Activated CD4-positive, alpha-beta T cell treated with anti-CD3 and anti-CD28 coated beads, Interleukin-2, amount 50 U/mL, for 16 hours (primary cell): ENCODE results near the gene UCKL1.

Source experiments
- DNase-seq: peaks from one replicate; pipeline ENCODE4 v3.0.0-alpha.2; 2020

Gene UCKL1

DNA sequence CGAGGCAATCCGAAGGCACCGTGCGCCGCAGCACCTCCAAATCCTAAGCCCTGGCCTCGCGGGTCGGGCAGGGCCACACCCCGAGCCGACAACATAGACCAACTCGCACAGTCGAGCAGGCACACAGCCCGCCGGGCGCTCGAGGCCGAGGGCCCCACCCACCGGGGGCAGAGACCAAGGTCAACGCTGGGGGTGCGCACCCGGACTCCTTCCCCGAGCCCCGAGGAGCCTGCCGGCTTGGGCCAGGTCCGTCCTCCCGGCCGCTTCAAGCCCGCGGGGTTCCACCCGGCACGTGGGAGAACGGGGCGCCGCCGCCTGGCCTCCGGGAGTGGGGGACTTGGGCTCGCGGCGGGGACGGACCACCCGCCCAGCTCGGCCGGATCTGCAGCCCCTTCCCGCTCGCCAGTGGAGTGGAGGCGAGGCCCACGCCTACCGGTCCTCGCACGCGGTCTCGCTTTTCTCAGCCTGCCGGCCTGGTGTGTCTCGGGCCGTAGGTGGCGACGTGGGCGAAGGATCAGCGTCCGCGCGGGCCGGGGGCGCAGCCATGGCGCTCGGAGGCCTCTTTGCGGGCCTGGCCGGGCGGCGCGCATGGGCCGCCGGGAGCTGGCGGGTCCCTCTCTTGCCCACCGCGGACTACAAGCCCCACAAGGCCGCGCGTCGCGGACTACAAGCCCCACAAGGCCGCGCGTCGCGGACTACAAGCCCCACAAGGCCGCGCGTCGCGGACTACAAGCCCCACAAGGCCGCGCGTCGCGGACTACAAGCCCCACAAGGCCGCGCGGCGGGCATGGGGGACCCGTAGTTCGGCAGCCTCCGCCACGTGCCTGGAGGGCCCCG is at the start of gene UCKL1:
TSS of gene UCKL1 (minus strand) at position 590 of the 837 bp plus-strand sequence. CDS start at position 546, 44 bp downstream.
- DNase-seq = peak; percentile 91

DNA sequence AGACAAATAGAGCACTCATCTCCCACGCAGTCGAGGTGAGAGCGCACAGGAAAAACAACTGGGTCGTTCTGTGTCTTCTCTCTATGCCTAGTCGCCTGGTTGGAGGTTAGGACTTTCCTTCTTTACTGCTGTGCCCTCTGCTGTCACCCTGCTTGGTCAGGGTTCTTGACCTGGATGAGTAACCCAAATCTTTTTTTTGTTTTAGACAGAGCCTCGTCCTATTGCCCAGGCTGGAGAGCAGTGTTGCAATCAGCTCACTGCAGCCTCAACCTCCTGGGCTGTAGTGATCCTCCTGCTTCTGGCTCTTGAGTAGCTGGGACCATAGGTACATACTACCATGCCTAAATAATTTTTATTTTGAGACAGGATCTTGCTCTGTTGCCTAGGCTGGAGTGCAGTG is 49.2 kb upstream of the UCKL1 start:
- no peak for DNase-seq

DNA sequence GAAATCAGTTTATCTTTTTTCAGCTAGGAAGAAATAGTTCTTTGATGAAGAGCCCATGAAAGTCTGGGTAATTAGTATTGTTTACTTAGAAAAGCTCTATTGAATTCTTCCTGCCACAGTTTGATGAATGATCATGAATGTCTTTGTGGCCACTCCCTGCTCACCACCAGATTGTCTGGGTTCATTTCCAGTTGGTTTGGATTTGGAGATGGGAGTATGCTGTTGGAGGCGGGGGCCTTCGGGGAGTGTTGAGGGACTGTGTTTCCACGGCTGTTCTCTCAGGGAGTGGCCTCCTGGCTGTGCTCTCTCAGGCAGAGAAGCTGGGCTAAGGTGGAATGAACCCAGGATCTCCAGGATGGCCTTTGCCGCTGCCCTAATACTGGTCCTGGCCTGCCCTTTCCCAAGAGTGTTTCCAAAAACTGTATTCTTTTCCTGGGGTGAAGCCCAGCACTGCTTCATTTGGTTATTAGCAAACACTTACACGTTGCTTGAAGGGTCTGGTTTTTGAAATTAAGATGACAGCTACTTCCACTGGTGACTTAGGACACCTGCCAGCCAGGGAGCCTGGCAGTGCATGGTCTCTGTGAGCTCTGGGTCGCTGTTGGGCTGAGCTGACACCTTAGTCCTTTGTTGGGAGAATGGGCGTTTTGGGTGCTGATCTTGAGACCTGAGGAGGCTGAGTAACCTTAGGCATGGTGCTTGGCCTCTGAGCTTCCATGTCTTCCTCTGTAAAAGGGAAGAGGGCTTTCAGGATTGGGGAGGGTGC is 47.9 kb upstream of the UCKL1 start:
- no peak for DNase-seq

DNA sequence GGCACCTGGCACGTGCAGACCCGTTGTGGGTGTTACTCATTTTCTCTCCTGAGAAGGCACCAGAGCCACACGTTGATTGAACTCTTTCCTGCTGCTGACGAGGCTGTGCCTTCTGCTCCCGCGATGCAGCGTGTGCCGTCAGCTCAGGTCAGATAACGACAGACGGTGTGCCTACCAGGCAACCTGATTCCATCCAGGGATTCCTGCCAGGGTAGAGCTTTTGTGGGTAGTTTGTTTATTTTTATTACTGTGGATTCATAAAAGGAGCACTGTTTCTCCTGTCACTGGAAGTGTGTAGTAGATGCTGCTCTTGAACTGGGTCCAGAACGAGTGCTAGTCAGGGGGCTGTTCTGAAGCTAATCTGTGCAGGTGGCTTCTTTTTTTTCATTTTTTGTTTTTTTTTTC is 45.4 kb upstream of the UCKL1 start:
- DNase-seq = no peak

DNA sequence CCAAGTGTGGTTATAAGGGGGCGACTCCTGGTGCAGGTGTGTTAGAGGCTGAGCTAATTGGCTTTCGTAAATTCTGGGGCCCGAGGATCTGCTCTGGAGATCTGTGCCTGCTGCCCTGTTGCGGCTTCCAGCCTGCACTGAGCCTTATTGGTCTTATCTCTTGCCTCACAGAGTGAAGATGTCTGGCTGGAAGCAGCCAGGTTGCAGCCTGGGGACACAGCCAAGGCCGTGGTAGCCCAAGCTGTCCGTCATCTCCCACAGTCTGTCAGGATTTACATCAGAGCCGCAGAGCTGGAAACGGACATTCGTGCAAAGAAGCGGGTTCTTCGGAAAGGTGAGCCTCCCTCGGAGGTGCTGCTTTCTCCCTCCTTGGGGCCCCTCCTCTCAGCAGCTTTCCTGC is 44.7 kb upstream of the UCKL1 start:
- no peak for DNase-seq

DNA sequence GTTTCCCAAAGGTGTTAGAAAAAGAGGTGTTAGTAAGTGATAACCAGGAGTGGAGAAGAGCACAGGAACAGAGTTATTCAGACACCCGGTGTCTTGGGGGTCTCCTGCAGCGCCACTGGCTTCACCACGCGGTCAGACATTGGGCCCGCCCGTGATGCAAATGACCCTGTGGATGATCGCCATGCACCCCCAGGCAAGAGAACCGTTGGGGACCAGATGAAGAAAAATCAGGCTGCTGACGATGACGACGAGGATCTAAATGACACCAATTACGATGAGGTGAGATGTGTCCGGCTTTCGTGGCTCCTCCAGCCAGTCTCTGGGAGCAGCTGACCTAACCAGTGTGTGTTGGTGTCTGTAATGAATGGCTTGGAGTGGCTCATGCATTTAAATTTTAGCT is 26.7 kb upstream of the UCKL1 start:
- DNase-seq = no peak

DNA sequence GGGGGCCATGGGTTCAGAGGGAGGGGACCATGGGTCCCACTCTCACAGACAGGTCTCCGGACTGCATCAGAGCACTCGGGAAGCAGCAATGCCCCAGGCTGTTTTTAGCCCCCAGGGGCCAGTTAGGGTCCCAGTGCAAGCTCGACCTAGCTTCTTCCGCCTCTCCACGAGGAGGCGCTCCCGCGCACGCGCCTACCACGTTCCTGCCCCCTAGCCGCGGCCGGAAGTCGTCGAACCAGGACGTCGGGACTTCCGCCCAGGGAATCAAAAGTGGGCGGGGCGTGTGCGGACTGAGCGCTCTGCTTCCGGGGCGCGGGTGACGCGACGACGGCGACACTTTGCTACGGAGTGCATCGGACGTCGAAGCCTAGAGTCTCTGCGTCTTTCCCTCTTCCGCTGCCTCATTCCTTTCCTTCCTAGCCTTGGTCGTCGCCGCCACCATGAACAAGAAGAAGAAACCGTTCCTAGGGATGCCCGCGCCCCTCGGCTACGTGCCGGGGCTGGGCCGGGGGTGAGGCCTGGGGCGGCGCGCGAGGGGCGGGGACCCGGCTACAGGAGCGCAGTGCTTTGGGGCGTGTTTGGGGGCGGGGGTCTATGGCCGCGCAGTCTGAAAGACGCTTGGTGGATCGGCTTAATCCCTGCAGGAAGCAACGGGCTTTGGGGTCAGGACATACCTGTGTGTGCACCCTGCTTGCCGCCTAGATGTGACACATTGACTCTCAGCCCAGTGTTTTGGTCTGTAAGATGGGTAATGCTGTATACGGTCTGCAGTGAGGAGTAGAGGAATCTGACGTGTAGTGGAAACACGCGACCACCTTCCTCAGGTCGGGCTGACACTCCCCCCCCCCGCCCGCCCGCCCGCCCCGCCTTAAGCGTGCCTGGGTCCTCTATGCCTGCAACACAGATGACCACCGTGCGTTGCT is 24.9 kb upstream of the UCKL1 start, which contains the start of gene PRPF6:
TSS of gene PRPF6 (plus strand) at position 327 of the 923 bp plus-strand sequence. CDS start at position 441, 114 bp downstream.
- DNase-seq = peak; percentile 97

DNA sequence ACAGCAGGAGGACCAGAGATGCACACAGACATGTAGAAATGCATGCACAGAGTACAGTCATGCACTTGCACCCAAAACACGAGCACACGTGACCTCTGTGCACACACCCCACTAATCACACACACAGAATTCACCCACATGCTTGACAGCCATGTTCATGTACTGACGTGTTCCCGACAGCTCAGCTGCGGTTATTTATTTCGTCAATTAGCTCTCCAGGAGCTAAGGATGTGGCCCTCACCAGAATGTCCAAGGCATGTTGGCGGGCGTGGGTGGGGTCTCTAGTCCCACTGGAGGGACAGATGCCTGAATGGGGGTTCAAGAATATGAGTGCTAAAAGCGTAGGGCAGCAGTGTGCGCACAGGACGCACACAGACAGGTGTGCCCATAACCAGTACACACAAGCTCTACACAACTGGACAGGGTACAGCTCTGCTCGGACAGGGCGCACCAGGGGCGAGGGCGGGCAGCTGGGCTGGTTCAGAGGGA is 24.1 kb upstream of the UCKL1 start:
- DNase-seq = peak; percentile 60

DNA sequence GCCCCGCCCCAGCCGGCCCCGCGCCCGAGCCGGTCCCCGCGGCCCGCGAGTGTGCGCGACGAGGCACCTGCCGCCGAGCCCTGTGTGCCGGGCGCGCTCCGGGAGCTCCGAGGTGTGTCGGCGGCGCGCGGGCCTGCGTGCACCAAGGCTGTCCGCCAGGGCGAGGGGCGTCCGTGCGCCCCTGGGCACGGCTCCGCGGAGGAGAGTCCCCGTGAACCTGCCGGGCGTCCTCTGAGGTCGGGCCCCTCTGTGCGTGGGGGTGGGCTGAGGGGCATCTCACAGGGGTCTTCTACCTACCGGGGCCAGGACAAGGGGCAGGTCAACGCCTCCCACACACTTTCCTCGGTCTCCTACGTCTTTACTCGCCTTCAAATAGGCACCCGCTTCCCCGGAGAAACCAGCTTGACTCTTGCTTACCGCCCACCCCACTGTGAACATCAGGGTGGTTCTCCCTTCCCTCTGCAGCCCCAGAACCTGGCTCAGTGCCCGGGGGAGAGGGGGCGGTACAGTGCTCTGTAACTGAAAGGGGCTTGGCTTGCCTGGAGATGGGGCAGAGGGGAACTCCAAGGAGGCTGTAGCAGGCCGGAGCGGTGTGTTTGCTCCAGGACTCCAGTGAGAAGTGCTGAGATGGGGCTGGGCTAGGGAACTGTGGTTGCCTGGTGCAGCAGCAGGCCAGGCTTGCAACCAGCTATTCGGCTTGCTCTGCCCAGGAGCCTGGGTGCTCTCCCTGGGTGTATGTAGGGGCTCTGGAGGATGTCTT is 23.5 kb upstream of the UCKL1 start, which contains the start of gene SAMD10:
TSS of gene SAMD10 (minus strand) at position 86 of the 760 bp plus-strand sequence. CDS start 175 bp downstream, outside the sequence.
- DNase-seq = peak; percentile 78

DNA sequence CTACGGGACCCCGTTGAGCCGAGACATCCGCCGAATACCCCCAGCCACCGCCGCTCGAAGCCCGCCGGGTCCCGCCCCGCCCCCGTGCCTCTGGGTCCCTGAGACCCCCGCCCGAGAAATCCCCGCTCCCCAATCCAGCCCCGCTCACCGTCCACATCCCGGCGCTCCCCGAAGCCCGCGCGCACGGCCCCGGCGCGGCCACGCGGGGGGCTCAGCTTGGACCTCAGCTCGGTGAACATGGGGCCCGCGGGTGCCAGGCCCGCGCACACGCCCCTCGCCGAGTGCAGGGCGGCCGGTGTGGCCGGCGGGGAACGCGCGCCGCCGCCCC is 23.0 kb upstream of the UCKL1 start:
- no peak for DNase-seq

DNA sequence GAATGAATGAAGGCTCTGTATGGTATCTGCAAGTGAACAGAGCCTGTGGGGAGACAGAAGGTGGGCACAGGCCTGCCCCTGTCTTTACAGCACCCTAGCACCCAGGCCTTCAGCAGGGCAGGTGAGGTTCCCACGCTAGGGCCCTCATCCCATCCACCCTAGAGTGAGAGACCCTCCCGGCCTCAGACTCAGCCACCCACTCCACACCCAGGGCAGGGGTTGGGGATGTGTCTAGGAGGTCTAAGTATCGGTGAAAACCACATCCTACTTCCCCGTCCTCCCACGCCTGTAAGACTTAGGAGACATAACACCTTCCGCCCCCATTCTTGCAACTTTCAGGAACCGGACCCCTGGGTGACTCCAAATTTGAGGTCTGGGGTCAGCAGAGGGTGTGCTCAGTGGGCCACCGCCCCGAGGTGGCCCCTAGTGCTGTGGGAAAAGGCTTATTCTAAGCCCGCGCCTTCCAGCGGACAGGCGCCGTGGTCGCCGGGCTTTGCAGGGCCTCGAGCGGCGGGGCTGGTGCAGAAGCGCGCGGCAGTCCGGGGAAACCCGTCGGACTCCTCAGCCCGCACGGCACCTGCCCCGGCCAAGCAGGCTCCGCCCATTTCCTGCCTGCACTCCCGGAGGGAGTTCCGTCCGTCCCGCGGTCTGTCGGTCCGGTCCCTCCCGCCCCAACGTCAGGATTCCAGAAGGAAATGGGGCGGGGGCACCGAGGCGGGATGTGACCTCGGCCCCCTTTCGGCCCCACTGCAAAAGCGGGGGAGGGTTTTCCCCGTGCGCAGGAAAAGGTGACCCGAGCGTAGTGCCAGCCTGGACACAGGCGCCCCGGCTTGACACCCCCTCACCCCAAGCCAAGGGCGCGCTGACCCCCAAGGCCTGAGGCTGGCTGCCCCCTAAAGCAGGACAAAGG is 22.4 kb upstream of the UCKL1 start:
- DNase-seq = peak; percentile 84

DNA sequence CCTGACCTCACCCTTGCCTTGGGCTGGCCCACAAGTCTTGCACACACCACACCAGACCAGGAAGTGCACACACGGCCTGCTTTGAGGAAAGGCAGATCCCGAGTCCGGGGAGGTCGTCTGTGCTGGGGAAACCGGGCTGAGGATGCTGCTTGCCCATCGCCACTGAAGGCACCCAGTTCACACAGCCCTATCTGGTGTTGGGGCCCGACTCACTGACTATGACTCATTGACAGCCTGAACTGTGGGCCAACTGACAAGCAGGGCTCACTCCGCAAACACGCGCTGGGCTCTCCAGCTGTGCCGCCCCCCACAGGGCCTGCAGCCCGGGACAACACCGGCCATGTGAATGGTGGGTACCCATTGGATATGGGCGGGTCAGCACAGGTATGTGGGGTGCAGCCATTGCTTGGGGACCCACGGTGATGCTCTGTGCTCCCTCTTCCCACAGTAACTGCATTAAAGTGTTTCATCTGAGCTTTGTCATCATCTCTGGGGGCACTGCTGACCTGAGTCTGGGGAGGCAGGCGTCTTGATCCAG is 21.6 kb upstream of the UCKL1 start:
- peak; percentile 89 for DNase-seq

DNA sequence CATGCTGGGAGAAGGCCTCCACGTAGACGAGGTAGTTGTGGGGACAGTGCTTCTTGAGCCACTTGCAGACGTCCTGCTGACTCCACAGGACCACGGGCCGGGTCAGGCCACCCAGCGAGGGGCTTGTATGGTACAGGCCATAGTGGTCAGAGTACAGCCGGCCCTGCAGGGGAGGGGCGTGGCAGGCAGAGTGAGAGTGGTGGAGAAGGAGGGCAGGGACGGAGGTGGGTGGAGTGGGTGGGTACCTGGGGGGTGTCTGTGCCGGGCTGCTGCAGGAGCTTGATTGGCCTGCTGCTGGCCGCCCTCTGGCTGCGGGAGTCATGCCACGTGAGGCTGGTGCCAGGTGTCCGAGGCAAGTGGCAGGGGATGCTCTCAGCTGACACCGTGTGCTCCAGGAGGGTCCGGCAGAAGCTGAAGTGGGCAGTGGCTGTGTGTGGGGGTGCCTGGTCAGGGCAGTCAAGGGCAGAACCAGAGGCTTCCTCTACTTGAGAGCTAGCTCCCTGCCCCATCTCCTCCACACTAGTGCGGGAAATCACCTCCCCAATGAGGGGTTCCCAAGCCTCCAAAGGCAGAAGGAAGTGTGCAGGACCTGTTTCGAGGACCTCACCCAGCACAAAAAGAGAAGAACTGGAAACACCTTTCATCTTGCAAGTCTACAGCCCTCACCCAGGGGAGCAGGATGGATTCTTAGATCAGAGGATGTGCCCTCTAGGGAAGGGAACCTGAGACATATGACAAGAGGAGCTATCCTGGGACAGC is 20.9 kb upstream of the UCKL1 start:
- no peak for DNase-seq

DNA sequence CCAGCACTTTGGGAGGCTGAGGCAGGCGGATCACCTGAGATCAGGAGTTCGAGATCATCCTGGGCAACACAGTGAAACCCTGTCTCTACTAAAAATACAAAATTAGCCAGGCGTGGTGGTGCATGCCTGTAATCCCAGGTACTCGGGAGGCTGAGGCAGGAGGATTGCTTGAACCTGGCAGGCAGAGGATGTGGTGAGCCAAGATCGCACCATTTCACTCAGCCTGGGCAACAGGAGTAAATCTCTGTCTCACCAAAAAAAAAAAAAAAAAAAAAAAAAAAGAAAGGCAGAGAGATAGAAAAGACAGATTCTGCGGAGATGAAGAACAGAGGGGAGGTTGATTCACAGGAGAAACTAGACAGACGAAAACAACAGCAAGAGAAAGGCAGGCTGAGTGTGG is 20.3 kb upstream of the UCKL1 start:
- peak; percentile 44 for DNase-seq

DNA sequence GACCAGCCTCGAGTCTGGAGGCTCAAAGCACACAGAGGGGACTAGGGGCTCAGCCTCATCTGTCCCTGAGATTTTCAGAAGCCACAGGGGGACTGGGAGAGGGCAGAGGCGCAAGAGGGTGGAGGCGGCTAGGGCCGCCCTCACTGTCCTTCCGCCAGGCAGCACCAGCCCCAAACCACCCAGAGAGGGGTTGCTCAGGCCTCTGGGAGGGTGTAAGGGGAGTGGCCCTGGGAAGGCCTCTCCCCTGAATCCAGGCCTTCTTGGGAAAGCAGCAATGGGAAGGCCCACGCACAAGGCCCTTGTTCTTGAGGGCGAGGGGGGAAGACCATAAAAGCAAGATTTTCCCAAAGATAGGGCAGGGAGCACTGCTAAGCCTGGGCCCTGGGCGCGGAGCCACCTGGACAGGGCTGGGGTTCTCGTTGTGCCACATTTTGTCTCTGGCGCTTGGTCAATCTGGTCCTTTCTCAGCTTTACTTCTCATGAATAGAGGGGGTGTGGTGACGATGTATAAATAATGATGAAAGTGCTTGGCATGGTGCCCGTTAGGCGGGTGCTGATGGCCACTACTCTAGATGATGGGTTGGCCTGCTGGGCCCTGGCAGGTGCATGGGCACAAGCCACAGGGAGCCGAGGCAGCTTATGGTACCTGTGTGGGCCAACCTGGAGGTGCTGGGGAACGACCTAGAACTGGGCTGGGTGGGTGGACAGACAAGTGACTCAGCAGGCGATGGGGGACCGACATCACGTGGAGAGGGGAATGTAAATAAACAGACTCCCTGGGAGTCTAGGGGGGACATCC is 18.4 kb upstream of the UCKL1 start:
- no peak for DNase-seq

DNA sequence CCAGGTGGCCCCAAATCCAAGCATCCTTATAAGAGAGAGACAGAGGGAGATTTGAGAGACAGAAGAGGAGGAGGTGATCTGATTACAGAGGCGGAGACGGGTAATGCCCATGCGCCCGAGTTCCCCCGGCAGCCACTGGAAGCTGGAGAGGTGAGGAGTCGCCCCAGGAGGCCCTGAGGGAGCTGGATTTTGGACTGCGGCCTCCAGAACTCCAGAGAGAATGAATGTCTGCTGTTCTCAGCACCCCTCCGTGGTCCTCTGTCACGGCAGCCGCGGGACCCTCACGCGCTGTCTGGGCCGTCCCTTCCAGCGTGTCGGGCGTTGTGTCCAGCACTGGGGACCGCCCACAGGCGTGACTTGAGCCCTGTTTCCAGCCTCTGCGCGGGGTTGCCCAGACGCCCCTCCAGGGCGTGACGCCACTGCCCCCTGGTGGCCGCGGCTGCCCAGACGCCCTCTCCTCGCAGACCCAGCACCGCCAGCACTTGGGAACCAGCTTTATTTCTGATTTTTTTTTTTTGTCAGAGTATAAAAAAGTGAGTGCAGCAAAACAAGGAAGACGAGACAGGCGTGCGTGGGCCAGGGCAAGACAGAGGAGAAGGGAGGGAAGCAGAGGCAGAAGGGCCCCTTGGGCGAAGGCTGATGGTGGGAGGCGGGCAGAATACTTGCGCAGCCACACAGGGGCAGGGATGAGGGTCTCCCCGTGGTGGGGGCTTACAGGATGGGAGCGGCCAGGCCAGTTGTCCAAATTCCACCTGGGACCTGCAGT is 17.6 kb upstream of the UCKL1 start:
- DNase-seq = peak; percentile 79

DNA sequence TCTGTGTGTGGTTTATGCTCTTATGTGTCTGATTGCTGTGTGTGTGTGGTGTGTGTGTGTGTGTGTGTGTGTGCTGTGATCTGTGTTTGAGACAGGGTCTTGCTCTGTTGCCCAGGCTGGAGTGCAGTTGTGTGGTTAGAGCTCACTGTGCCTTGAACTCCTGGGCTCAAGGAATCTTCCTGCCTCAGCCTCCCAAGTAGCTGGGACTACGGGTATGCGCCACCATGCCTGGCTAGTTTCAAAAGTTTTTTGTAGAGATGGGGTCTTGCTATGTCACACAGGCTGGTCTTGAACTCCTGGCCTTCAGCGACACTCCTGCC is 16.9 kb upstream of the UCKL1 start:
- DNase-seq = no peak
